Muscle of back (tissue), 13 donors: ENCODE data around the gene ATXN7L1. TPM values are rescaled to one million over a fixed set of nuclear protein-coding genes. Genes with fewer than 3 reads are reported as not detected.
A peak's percentile ranks its signal among the peaks of the same experiment; 100 is the strongest.

Experiments
- DNase-seq, 3 donors: peaks; one replicate each; pipeline versions ENCODE4 v3.0.0 to v3.0.0-alpha.2; 2013
- long read RNA-seq, 9 donors: transcript quantifications; one replicate each; lab custom pipeline, GENCODE V29; 2026
- polyA plus RNA-seq, 10 donors: library from polyadenylated mRNA; unstranded; fragments of 120-200 nt; gene quantifications; one replicate each; pipeline ENCODE4 v1.2.1, GENCODE V29; 2013; ENCODE audit not compliant: insufficient read length in 10 of 10

Gene ATXN7L1
- polyA plus RNA-seq, result 1 to 10 TPM; 5.1 to 9.1 (median 6.0) TPM
- long read RNA-seq, donor 1, result 0 reads
- long read RNA-seq, donor 2, partial matches to known transcripts, result 0 of 1 reads
- long read RNA-seq, donor 2, other reads (novel, unspliced or antisense), result 0 of 1 reads
- long read RNA-seq, donor 3, result 0 reads
- long read RNA-seq, donor 4, result 0 reads
- long read RNA-seq, donor 5, partial matches to known transcripts, result 0 of 4 reads
- long read RNA-seq, donor 5, other reads (novel, unspliced or antisense), result 0 of 4 reads
- long read RNA-seq, donor 6, result 0 reads
- long read RNA-seq, donor 7, result 0 reads
- long read RNA-seq, donor 8, result 0 reads
- long read RNA-seq, donor 9, result 0 reads

- peak; percentile 98 for DNase-seq
Observed at GRCh38 chr7:105876091-105876963, at the start of gene ATXN7L1. Gene ATXN7L1 (minus strand): TSS chr7:105876599. CDS start chr7:105876558, 41 bp downstream.

- DNase-seq, result peak in 1 of 3 donors; percentile 21
Observed at GRCh38 chr7:105926131-105926530, 49.7 kb upstream of the ATXN7L1 start.

- no peak for DNase-seq
Observed at GRCh38 chr7:105924945-105925344, 48.5 kb upstream of the ATXN7L1 start.

GRCh38 chr7:105920766-105921165 is 44.4 kb upstream of the ATXN7L1 start:
- DNase-seq, result no peak

GRCh38 chr7:105917659-105918058 is 41.3 kb upstream of the ATXN7L1 start:
- no peak for DNase-seq

GRCh38 chr7:105916603-105917002 is 40.2 kb upstream of the ATXN7L1 start:
- peak in 1 of 3 donors; percentile 9 for DNase-seq

- no peak for DNase-seq
Observed at GRCh38 chr7:105913947-105914346, 37.5 kb upstream of the ATXN7L1 start.

GRCh38 chr7:105911961-105912575 is 35.7 kb upstream of the ATXN7L1 start:
- no peak for DNase-seq

- no peak for DNase-seq
Observed at GRCh38 chr7:105910172-105910571, 33.8 kb upstream of the ATXN7L1 start.

- no peak for DNase-seq
Observed at GRCh38 chr7:105909742-105910141, 33.3 kb upstream of the ATXN7L1 start.

GRCh38 chr7:105907129-105907846 is 30.9 kb upstream of the ATXN7L1 start:
- no peak for DNase-seq

GRCh38 chr7:105906695-105907094 is 30.3 kb upstream of the ATXN7L1 start:
- DNase-seq, result peak in 2 of 3 donors; percentile 40 to 47

GRCh38 chr7:105905910-105906568 is 29.6 kb upstream of the ATXN7L1 start:
- DNase-seq, result peak in 1 of 3 donors; percentile 11

- DNase-seq, result no peak
Observed at GRCh38 chr7:105905209-105905909, 29.0 kb upstream of the ATXN7L1 start.

- no peak for DNase-seq
Observed at GRCh38 chr7:105904064-105904463, 27.7 kb upstream of the ATXN7L1 start.

GRCh38 chr7:105902325-105902911 is 26.0 kb upstream of the ATXN7L1 start:
- no peak for DNase-seq

- DNase-seq, result no peak
Observed at GRCh38 chr7:105897999-105898398, 21.6 kb upstream of the ATXN7L1 start.

- DNase-seq, result peak in 1 of 3 donors; percentile 20
Observed at GRCh38 chr7:105896407-105896911, 20.1 kb upstream of the ATXN7L1 start.

- DNase-seq, result no peak
Observed at GRCh38 chr7:105894131-105894530, 17.7 kb upstream of the ATXN7L1 start.

- DNase-seq, result no peak
Observed at GRCh38 chr7:105892387-105892786, 16.0 kb upstream of the ATXN7L1 start.
